GM12872 (cell line): Measurements from ENCODE around the gene TRIM45.

ENCODE experiments used
- TF ChIP-seq, protein P1 (sequence below): IDR thresholded peaks from 3 replicates; pipeline ENCODE4 v1.5.1; 2011; ENCODE audit warnings: low read depth, mild to moderate bottlenecking, low read length, moderate library complexity; ENCODE audit not compliant: insufficient read depth

Gene TRIM45

DNA sequence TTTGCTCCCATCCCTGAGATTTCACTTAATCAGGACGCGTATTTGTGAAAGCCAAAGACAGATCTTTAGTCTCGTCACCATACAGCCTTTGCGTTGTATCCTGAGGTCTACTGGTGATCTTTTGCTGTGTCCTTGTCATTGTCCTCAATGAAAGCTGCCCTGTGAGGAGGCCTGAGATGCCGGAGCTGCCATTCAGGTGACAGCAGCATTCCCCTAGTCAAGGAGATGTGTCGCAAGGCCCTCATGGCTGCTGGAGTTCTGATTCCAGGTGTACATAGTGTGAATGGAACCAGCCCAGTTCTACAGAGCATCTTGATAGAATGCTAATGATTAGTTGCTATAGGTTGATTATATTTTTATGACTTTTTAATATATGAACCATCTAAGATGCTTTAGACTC is 37.3 kb downstream of the TRIM45 start:
- TF ChIP-seq, protein P1, sequence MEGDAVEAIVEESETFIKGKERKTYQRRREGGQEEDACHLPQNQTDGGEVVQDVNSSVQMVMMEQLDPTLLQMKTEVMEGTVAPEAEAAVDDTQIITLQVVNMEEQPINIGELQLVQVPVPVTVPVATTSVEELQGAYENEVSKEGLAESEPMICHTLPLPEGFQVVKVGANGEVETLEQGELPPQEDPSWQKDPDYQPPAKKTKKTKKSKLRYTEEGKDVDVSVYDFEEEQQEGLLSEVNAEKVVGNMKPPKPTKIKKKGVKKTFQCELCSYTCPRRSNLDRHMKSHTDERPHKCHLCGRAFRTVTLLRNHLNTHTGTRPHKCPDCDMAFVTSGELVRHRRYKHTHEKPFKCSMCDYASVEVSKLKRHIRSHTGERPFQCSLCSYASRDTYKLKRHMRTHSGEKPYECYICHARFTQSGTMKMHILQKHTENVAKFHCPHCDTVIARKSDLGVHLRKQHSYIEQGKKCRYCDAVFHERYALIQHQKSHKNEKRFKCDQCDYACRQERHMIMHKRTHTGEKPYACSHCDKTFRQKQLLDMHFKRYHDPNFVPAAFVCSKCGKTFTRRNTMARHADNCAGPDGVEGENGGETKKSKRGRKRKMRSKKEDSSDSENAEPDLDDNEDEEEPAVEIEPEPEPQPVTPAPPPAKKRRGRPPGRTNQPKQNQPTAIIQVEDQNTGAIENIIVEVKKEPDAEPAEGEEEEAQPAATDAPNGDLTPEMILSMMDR: no peak

DNA sequence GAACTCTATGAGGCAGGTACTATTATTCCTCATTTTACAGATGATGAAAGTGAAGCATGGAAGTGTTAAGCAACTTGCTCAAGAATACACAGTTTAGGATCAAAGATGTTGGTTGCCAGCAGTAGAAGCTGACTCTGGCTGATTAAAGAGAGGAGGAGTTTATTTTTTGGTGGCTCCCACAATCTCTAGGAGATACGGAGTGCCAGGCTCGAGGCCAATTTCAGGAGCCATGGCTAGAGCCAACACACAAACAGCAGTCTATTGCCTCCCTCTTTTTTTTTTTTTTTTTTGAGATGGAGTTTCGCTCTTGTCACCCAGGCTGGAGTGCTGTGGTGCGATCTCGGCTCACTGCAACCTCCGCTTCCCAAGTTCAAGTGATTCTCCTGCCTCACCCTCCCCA is 41.8 kb downstream of the TRIM45 start:
- TF ChIP-seq, protein P1: no peak

DNA sequence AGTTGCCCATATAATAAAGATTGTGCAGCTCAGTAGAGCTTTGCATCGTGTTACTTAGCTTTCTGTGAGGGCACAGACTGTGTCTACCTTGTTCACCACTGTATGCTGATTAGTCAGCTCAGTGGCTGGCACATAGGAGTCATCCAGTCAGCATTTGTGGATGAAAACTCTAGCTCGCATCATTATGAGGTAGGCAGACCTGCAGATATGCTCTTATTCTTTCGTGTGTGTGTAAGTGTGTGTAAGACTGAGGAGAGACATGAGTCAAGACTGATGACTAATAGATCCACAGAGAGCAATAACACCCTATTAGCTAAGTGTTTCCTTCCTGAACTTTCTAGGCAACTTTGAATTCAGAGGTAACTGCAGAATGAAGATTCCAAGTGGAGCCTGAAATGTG is 44.3 kb downstream of the TRIM45 start:
- TF ChIP-seq, protein P1: no peak

DNA sequence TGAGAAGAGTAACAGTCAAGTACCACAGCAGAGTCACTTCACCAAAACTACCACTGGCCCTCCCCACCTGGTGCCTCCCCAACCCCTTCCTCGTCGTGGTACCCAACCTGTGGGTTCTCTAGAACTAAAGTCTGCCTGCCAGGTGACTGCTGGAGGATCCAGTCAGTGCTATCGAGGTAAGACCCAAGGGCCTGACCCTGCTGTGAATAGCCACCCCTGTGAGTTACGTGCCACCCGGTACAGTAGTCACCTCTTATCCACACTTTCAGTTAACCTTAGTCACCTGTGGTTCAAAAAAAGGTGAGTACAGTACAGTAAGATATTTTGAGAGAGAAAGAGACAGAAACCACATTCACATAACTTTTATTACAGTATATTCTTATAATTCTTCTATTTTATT is 44.9 kb downstream of the TRIM45 start:
- TF ChIP-seq, protein P1: no peak

DNA sequence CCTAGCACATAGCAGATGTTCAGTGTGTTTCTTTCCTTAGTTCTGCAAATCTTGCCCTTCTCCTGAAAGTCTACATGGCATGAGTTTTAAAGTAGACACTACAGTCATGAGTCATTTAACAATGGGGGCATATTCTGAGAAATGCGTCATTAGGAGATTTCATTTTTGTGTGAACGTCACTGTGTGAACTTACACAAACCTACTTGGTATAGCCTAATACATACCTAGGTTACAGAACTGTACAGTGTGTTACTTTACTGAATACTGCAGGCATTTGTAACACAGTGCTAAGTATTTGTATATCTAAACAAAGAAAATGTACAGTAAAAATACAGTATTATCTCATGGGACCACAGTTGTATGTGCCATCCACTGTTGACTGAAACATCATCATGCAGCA is 51.4 kb downstream of the TRIM45 start:
- TF ChIP-seq, protein P1: no peak

DNA sequence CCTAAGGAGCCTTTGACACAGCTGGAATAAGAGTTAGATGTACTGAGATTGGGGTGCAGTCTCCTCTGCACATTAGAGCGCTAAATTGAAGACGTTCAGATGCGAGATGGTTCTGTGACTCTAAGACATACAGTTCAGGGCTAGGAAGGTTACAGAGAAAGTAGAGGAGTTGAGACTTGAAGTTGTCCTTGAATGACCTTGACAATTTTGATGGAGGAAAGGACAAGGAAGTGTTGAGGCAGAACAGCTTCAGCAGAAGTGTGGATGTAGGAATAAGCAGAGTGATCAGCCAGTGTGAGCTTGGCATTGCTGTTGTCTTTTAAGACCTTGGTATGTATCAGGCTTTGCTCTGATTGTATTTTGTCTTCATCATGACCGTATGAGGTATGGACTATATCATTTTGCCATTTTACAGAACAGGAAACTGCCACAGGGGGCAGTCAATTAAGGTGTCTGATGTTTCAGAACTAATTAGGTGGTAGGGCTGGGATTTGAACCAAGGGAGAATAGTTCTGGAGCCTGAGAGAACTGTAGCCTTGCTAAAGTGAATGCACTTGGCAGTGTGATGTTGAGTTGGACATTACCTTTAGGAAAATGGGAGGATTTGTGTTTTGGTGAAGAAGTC is 52.2 kb downstream of the TRIM45 start:
- TF ChIP-seq, protein P1: peak; percentile 20; the same call in 1 of the 3 replicates

DNA sequence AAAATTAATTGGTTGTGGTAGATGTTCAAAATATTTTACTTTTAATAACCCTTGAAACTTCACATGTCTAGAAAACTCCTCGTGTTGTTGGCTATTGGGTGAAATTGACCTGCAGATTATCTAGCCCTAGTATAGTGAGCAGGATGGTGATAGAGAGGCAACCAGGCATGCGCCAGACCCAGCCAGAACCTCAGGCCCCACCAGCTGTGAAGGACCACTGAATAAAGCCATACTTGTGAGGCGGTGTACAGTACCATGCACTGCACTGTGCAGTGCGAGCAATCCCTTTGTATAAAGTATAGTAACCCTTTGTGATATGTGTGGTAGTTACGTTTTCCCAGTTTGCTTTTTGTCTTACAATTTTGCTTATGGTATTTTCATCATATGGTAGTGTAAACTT is 53.0 kb downstream of the TRIM45 start:
- TF ChIP-seq, protein P1: no peak
